ENCODE measurements around the gene BRD4. TPM values are rescaled to one million over a fixed set of nuclear protein-coding genes. Genes with fewer than 3 reads are reported as not detected.

Gene BRD4
- total and polyA plus RNA-seq, 2 donors (not counting 1 experiment from before 2014, with no cell fraction given): 9.9 to 20.1 TPM

DNA sequence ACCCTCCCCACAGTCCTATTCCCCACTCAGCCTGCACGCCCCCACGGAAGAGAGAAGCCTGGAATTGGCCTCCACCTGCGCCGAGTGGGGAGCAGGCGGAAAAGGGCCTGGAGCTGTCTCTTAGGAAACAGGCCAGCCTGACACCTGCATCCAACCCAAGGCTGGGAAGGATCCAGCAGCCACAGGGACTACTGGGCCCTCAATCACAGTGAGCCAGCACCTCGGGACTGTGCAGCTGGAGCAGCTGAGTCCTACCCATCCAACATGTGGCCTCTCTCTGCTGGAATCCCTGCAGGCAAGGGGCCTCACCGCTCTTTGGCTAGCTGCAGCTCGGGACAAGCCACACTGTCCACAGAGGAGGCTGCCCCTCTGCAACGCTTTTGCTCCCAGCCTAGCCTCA lies 91.8 kb downstream of the BRD4 start:
- Histone ChIP-seq H3K79me2 (ENCODE audit: control insufficient read depth, insufficient read depth, low read length) (peaks cover 1% of the 10 kb centered on the region), H3K9ac (ENCODE audit: insufficient read depth, low read length) (no peak overlapping the region), H3K4me2 (ENCODE audit: extremely low read depth, insufficient read depth, low read length) (no peak overlapping the region), H3K36me3 (ENCODE audit: control insufficient read depth, insufficient read depth, low read length) (peaks cover 42% of the 10 kb centered on the region), H3K4me3 (replicated peaks in 1 of 4; ENCODE audit: control extremely low read depth in 1 of 4, insufficient read depth in 1 of 4, low read depth in 3 of 4, low read length in 4 of 4) (no peak overlapping the region), H3K4me1 (ENCODE audit: control insufficient read depth, extremely low read depth, insufficient read depth, low read length) (no peaks in the 10 kb centered on the region), H4K20me1 (ENCODE audit: control insufficient read depth, extremely low read depth, insufficient read depth, low read length) (no peaks in the 10 kb centered on the region), H3K27me3 (ENCODE audit: control insufficient read depth, insufficient read depth, low read length) (no peaks in the 10 kb centered on the region), H3K27ac (ENCODE audit: insufficient read depth, low read length) (no peak overlapping the region), H3K9me3 (ENCODE audit: control insufficient read depth, insufficient read depth, low read depth, low read length) (no peaks in the 10 kb centered on the region), H2AFZ (ENCODE audit: low read length) (no peak overlapping the region)
- DNase-seq (ENCODE audit: low read depth in 2 of 2): no peak
- TF ChIP-seq CTCF (conservative IDR thresholded peaks at IDR 0.05 in 1 of 2, IDR thresholded peaks at IDR 0.05 in 1 of 2; ENCODE audit: low read depth in 1 of 2, low read length in 2 of 2): no peak
- TF ChIP-seq EZH2 (IDR thresholded peaks at IDR 0.05; ENCODE audit: low read length, missing control alignments): no peak

DNA sequence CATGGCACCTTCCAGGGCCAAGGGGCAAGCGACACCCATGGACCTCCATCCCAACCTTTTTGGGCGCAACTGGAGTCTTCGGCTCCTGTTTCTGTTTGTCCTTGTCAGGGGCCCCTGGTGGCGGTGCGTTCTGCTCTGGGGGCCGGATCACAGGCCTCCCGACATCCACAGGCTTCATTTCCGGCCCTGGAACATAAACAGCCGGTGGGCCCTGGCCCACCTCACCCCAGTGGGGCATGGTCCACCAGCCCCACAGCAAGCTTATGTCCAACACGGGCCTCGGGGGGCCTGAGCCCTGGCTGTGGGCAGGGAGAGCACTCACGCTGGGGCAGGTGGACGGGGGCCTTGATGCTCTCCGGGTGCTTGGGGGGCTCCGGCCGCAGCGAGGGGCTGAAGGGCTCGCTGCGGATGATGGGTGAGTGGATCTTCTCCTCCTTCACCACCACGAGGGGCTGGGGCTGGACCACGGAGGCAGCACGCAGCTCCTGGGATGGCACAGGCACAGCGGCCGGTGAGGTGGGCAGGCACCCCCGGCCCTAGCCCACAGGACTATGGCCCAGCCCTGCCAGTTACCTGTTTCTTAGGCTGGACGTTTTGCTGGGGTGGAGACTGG lies 92.9 kb downstream of the BRD4 start:
- no peaks in the 10 kb centered on the region for H3K79me2 ChIP-seq (ENCODE audit: control insufficient read depth, insufficient read depth, low read length)
- no peak for DNase-seq (ENCODE audit: low read depth in 2 of 2)
- no peak overlapping the region for H3K4me3 ChIP-seq (replicated peaks in 1 of 4; ENCODE audit: control extremely low read depth in 1 of 4, insufficient read depth in 1 of 4, low read depth in 3 of 4, low read length in 4 of 4)
- H3K36me3 ChIP-seq (ENCODE audit: control insufficient read depth, insufficient read depth, low read length): peaks cover 39% of the 10 kb centered on the region
- H3K9ac ChIP-seq (ENCODE audit: insufficient read depth, low read length): no peak overlapping the region
- no peak overlapping the region for H3K27ac ChIP-seq (ENCODE audit: insufficient read depth, low read length)
- no peak for TF ChIP-seq EZH2 (IDR thresholded peaks at IDR 0.05; ENCODE audit: low read length, missing control alignments)
- TF ChIP-seq CTCF (conservative IDR thresholded peaks at IDR 0.05 in 1 of 2, IDR thresholded peaks at IDR 0.05 in 1 of 2; ENCODE audit: low read depth in 1 of 2, low read length in 2 of 2): no peak
- H3K27me3 ChIP-seq (ENCODE audit: control insufficient read depth, insufficient read depth, low read length): no peaks in the 10 kb centered on the region
- H3K4me1 ChIP-seq (ENCODE audit: control insufficient read depth, extremely low read depth, insufficient read depth, low read length): no peaks in the 10 kb centered on the region
- no peaks in the 10 kb centered on the region for H3K9me3 ChIP-seq (ENCODE audit: control insufficient read depth, insufficient read depth, low read depth, low read length)
- no peak overlapping the region for H2AFZ ChIP-seq (ENCODE audit: low read length)
- H3K4me2 ChIP-seq (ENCODE audit: extremely low read depth, insufficient read depth, low read length): no peak overlapping the region
- H4K20me1 ChIP-seq (ENCODE audit: control insufficient read depth, extremely low read depth, insufficient read depth, low read length): no peaks in the 10 kb centered on the region

GRCh38 chr19:15238639-15239155 lies 93.6 kb downstream of the BRD4 start:
- H3K9me3 ChIP-seq (ENCODE audit: control insufficient read depth, insufficient read depth, low read depth, low read length): no peaks in the 10 kb centered on the region
- no peak for DNase-seq (ENCODE audit: low read depth in 2 of 2)
- peaks cover 35% of the 10 kb centered on the region for H3K36me3 ChIP-seq (ENCODE audit: control insufficient read depth, insufficient read depth, low read length)
- H3K9ac ChIP-seq (ENCODE audit: insufficient read depth, low read length): no peak overlapping the region
- no peak overlapping the region for H2AFZ ChIP-seq (ENCODE audit: low read length)
- TF ChIP-seq EZH2 (IDR thresholded peaks at IDR 0.05; ENCODE audit: low read length, missing control alignments) (no peak), CTCF (conservative IDR thresholded peaks at IDR 0.05 in 1 of 2, IDR thresholded peaks at IDR 0.05 in 1 of 2; ENCODE audit: low read depth in 1 of 2, low read length in 2 of 2) (no peak)
- H3K4me3 ChIP-seq (replicated peaks in 1 of 4; ENCODE audit: control extremely low read depth in 1 of 4, insufficient read depth in 1 of 4, low read depth in 3 of 4, low read length in 4 of 4): no peak overlapping the region
- H3K27ac ChIP-seq (ENCODE audit: insufficient read depth, low read length): no peak overlapping the region
- H3K4me2 ChIP-seq (ENCODE audit: extremely low read depth, insufficient read depth, low read length): no peak overlapping the region
- H3K4me1 ChIP-seq (ENCODE audit: control insufficient read depth, extremely low read depth, insufficient read depth, low read length): no peaks in the 10 kb centered on the region
- H4K20me1 ChIP-seq (ENCODE audit: control insufficient read depth, extremely low read depth, insufficient read depth, low read length): no peaks in the 10 kb centered on the region
- no peaks in the 10 kb centered on the region for H3K79me2 ChIP-seq (ENCODE audit: control insufficient read depth, insufficient read depth, low read length)
- no peaks in the 10 kb centered on the region for H3K27me3 ChIP-seq (ENCODE audit: control insufficient read depth, insufficient read depth, low read length)

All from fibroblast of lung (primary cell).